ENCODE data around the gene AARSD1.

DNA sequence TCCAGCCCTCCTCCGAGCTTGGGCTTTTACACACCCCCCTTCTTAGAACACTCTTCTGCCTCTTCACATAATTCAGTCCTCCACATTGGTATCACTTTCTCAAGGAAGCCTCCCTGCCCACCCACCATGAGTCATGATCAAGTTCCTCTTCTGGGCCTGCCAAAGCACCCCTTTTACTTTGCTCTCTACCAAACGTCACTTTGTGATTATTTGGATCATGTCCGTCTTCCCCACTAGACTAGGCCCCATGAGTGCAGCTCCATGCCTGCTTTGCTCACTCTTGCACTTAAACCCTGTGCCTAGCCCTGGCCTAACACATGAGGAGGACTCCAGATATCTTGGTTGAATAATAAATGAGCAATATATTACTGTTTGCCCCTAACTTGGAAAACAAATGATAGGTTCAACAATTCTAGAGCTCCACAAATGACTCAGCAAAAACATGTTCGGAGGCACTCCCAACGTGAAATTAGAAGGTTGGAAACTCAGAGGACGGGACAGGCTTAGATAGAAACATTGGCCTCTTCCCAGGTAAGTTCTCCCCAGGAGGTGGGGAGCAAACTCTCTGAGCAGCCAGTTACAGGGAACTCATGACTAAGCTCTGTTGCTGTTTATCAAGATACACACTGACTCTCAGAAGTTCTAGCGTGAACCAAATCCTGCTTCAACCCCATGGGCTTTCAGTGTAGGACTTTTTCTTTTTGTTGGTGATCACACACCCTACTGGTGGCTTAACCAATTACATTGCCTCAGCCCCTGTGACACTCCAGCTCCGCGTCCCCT lies 35.3 kb downstream of the AARSD1 start:
- TF ChIP-seq CTCF (conservative IDR thresholded peaks at IDR 0.05 in 1 of 2, IDR thresholded peaks at IDR 0.05 in 1 of 2; ENCODE audit: low read depth in 1 of 2, low read length in 2 of 2) (peak; percentile 52 to 66), EZH2 (IDR thresholded peaks at IDR 0.05; ENCODE audit: low read length, missing control alignments) (no peak)

All from fibroblast of lung (primary cell).